GM12878 (cell line): Measurements from ENCODE around the gene METTL8. TPM values are rescaled to one million over a fixed set of nuclear protein-coding genes. Genes with fewer than 3 reads are reported as not detected.

Source experiments
- ATAC-seq: fragments of 200-7000 bp; cut with Tn5 transposase; 3 replicates; pipeline ENCODE4 v1.9.1; 2020; ENCODE audit warnings: mild to moderate bottlenecking, moderate library complexity
- BruUV-seq: library from RNA; stranded (reverse); fragments of 400-500 nt; replicated peaks from 2 replicates; lab custom pipeline; 2021; lab: Mats Ljungman, UMichigan
- CTCF ChIA-PET: fragments of 300-600 bp; sonication (Branson Sonifier 250); formaldehyde crosslinking; extraction: SDS; loops from one replicate; lab custom pipeline; 2021; ENCODE audit warnings: inconsistent platforms; lab: Yijun Ruan, JAX
- POLR2A ChIA-PET: fragments of 350-600 bp; formaldehyde crosslinking; extraction: SDS; loops from one replicate; lab custom pipeline; 2021; ENCODE audit warnings: inconsistent platforms; lab: Charles Lee
- RAD21 ChIA-PET: fragments of 300-600 bp; sonication (Branson Sonifier 250); formaldehyde crosslinking; loops from one replicate; lab custom pipeline; 2023; ENCODE audit warnings: antibody characterized with exemption; ENCODE audit not compliant: unreplicated experiment; lab: Charles Lee
- SMC1A ChIA-PET: fragments of 300-600 bp; sonication (Branson Sonifier 250); formaldehyde crosslinking; loops from one replicate; lab custom pipeline; 2023; ENCODE audit not compliant: unreplicated experiment, uncharacterized antibody; lab: Charles Lee
- DNase-seq: peaks from one replicate; pipeline ENCODE4 v3.0.0-alpha.2; 2011; ENCODE audit warnings: low read depth, low spot score
- FAIRE-seq: peaks from 3 replicates; lab custom pipeline; 2011; peaks lifted over from hg19 to GRCh38; lab: Jason Lieb, UNC
- H2AFZ ChIP-seq: 2 replicates; pipeline ENCODE4 v1.6.0; 2011; ENCODE audit warnings: low read depth, low read length, control low read depth; ENCODE audit not compliant: control insufficient read depth
- H3K27ac ChIP-seq: 2 replicates; pipeline ENCODE4 v1.5.1; 2011; ENCODE audit warnings: control low read depth; ENCODE audit not compliant: control insufficient read depth, insufficient read depth
- H3K27me3 ChIP-seq, 2 experiments: replicated peaks in 1 of 2; 2 replicates each; pipeline versions ENCODE4 v1.6.0 to v1.6.1; 2011; ENCODE audit warnings: low read length in 1 of 2; ENCODE audit not compliant: control insufficient read depth in 2 of 2, insufficient read depth in 2 of 2
- H3K36me3 ChIP-seq, 2 experiments: 2 replicates each; pipeline ENCODE4 v1.5.1; 2011; ENCODE audit warnings: low read length in 1 of 2; ENCODE audit not compliant: control insufficient read depth in 2 of 2, insufficient read depth in 2 of 2
- H3K4me1 ChIP-seq: 2 replicates; pipeline ENCODE4 v1.6.1; 2011; ENCODE audit warnings: mild to moderate bottlenecking, low read length, moderate library complexity, mixed read lengths; ENCODE audit not compliant: control insufficient read depth, insufficient read depth
- H3K4me2 ChIP-seq: 2 replicates; pipeline ENCODE4 v1.6.0; 2011; ENCODE audit warnings: control low read depth; ENCODE audit not compliant: control insufficient read depth, insufficient read depth
- H3K4me3 ChIP-seq: fragments of 200-600 bp; sonication (generic); 2 replicates; pipeline ENCODE4 v1.5.1; 2016
- H3K79me2 ChIP-seq: 2 replicates; pipeline ENCODE4 v1.6.0; 2011; ENCODE audit warnings: low read length; ENCODE audit not compliant: control insufficient read depth, insufficient read depth
- H3K9ac ChIP-seq: 2 replicates; pipeline ENCODE4 v1.8.0; 2011; ENCODE audit warnings: low read length, control low read depth, mixed read lengths; ENCODE audit not compliant: control insufficient read depth, insufficient read depth
- H3K9me3 ChIP-seq: replicated peaks from 3 replicates; pipeline ENCODE4 v1.5.1; 2011; ENCODE audit warnings: mild to moderate bottlenecking, low read length; ENCODE audit not compliant: control insufficient read depth, insufficient read depth
- H4K20me1 ChIP-seq: 2 replicates; pipeline ENCODE4 v1.6.0; 2011; ENCODE audit not compliant: control insufficient read depth, insufficient read depth
- BMI1 ChIP-seq: fragments of 450-650 bp; IDR thresholded peaks from 2 replicates; pipeline ENCODE4 v1.6.1; 2016; ENCODE audit warnings: mild to moderate bottlenecking, moderate library complexity, borderline replicate concordance
- CHD1 ChIP-seq: IDR thresholded peaks from 2 replicates; pipeline ENCODE4 v1.6.1; 2012; ENCODE audit warnings: low read depth, low read length, improper control_type of control experiment
- NFYB ChIP-seq: IDR thresholded peaks from 2 replicates; pipeline ENCODE4 v1.6.1; 2011; ENCODE audit warnings: low read depth, mild to moderate bottlenecking, low read length, improper control_type of control experiment, moderate library complexity; ENCODE audit not compliant: insufficient read depth
- RB1 ChIP-seq: fragments of 450-650 bp; formaldehyde crosslinking; IDR thresholded peaks from 2 replicates; pipeline ENCODE4 v1.6.1; 2017; ENCODE audit warnings: mild to moderate bottlenecking, borderline replicate concordance
- WGBS: methylation state at CpG from one replicate; pipeline ENCODE4 v1.1.6; 2016; ENCODE audit warnings: low lambda C conversion rate; ENCODE audit not compliant: insufficient replicate concordance, insufficient coverage; ENCODE audit errors: missing lambda C conversion rate; 5-methylcytosine and 5-hydroxymethylcytosine counted together
- in situ Hi-C: fragments of 300-500 bp; cut with MboI; formaldehyde crosslinking; loops from 9 replicates; pipeline ENCODE4 v1.14.3; 2018; ENCODE audit warnings: mixed read lengths
- intact Hi-C: fragments of 100-400 bp; cut with micrococcal nuclease; formaldehyde crosslinking; loops from one replicate; pipeline ENCODE4 v1.14.2; 2022; ENCODE audit not compliant: unreplicated experiment
- polyA plus RNA-seq, 11 experiments: library from polyadenylated mRNA; depleted of rRNA in 4 of 11; unstranded in 6 of 11; stranded (reverse) in 5 of 11; fragments of >200 nt; fragmentation: Nextera tagmentation in 4 of 11; fragmentation: Illumina TruSeq in 1 of 11; extraction: Ambion mirVana in 4 of 11; extraction: Trizol in 1 of 11; gene quantifications; 1 replicate in 1 of 11; 2 replicates in 10 of 11; pipeline versions ENCODE4 v1.2.1 to v1.2.3, GENCODE V29; 2011 to 2016; ENCODE audit warnings: inconsistent platforms in 2 of 11, missing spikeins in 2 of 11, low read depth in 1 of 11
- total RNA-seq, 4 experiments: library from RNA; depleted of rRNA in 3 of 4; stranded (reverse); fragments of >200 nt in 3 of 4; fragmentation: Illumina TruSeq in 1 of 4; extraction: Trizol in 1 of 4; gene quantifications; 2 replicates each; pipeline versions ENCODE4 v1.2.1 to v1.2.3, GENCODE V29; 2013 to 2021
- TF ChIP-seq, protein P1 (sequence below): fragments of 150-350 bp; IDR thresholded peaks from 2 replicates; pipeline ENCODE4 v1.6.1; 2014; ENCODE audit warnings: mild to moderate bottlenecking, low read depth, low read length
- TF ChIP-seq, protein P2 (sequence below): IDR thresholded peaks from 2 replicates; pipeline ENCODE4 v1.6.1; 2012; ENCODE audit warnings: low read depth, low read length, improper control_type of control experiment

METTL8 gene
- total and polyA plus RNA-seq, 10 of the 15 experiments (the other 5 are each of a cell fraction or from before 2014, with no cell fraction given): 30.8 to 96.3 (median 51.5) TPM

DNA sequence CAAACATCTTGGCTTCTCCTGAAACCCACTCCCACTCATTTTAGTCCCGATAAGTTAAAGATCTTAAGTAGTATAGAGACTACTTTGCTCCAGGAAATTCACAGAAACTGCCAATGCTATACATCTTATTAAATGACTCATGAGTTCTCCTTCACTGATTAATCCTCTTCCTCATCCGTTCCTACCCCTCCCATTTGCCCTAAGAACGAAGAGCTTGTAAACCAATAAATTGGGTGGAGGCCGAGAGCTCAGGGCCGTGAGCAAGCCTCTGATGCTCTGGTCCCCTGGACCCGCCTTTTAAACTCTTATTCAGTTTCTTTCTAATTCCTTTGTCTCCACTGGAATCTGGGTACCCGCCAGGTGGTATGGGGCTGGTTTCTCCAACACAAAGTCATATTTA is 68.6 kb downstream of the METTL8 start:
- in situ Hi-C loops (no loop called here), intact Hi-C loops (no loop called here)
- no peak for ATAC-seq
- Histone ChIP-seq H3K9ac (no peak overlapping the region), H3K27ac (no peak overlapping the region), H3K4me3 (no peak overlapping the region), H3K4me2 (no peak overlapping the region), H4K20me1 (no peaks in the 10 kb centered on the region), H3K27me3 (no peaks in the 10 kb centered on the region), H3K9me3 (peaks cover 14% of the 10 kb centered on the region), H3K4me1 (peaks cover 13% of the 10 kb centered on the region), H3K79me2 (peaks cover 4% of the 10 kb centered on the region), H2AFZ (no peak overlapping the region), H3K36me3 (peaks cover 0 to under 1% of the 10 kb centered on the region in 2 experiments; a peak in 1 of 4 replicates)
- ChIA-PET SMC1A (no interaction called here), POLR2A (no interaction called here), RAD21 (interaction anchor here (0.6 kb wide), 1 partner anchor 1351 kb away, joined by 3 read pairs; no protein-coding TSS in a partner anchor), CTCF (no interaction called here)
- WGBS: 100% methylated on average over 7 of the region's 7 CpGs
- BruUV-seq: no TSS peak
- no peak for FAIRE-seq
- TF ChIP-seq RB1 (no peak), NFYB (no peak), BMI1 (no peak), CHD1 (no peak)
- DNase-seq: no peak

DNA sequence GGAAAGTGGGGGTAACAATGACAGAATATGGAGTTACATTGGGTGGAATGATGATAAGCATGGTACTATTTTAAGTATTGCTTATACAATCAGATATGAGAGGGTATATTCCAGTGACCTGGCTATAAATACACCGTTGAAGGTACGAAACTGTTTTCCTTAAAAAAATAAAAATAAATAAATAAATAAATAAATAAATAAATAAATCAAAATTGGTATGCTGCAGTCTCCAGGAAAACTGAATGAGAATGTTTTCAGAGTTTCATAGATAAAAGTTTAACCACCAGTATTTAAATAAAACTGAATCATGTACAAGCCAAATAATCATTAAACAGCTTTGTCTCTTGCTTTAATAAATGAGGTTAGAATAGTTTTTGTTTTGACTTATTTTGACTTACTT is 71.4 kb downstream of the METTL8 start:
- POLR2A ChIA-PET: interaction anchor here (0.7 kb wide), 1 partner anchor 276 kb away, joined by 3 read pairs; no protein-coding TSS in a partner anchor
- Histone ChIP-seq H4K20me1 (no peaks in the 10 kb centered on the region), H3K4me3 (no peak overlapping the region), H3K79me2 (peaks cover 4% of the 10 kb centered on the region), H3K4me1 (peaks cover 13% of the 10 kb centered on the region), H3K27ac (no peak overlapping the region), H3K9me3 (peaks cover 11% of the 10 kb centered on the region), H3K36me3 (peaks cover 0 to 8% of the 10 kb centered on the region in 2 experiments; a peak in 2 of 4 replicates), H3K9ac (no peak overlapping the region), H2AFZ (no peak overlapping the region), H3K27me3 (no peaks in the 10 kb centered on the region), H3K4me2 (no peak overlapping the region)
- CTCF ChIA-PET: interaction anchor here (1.4 to 1.8 kb wide), 2 partner anchors 15 to 27 kb away, joined by 4 to 7 read pairs; no protein-coding TSS in a partner anchor
- intact Hi-C loops: no loop called here
- WGBS: 100% methylated on average over 2 of the region's 2 CpGs
- TF ChIP-seq, protein P1, sequence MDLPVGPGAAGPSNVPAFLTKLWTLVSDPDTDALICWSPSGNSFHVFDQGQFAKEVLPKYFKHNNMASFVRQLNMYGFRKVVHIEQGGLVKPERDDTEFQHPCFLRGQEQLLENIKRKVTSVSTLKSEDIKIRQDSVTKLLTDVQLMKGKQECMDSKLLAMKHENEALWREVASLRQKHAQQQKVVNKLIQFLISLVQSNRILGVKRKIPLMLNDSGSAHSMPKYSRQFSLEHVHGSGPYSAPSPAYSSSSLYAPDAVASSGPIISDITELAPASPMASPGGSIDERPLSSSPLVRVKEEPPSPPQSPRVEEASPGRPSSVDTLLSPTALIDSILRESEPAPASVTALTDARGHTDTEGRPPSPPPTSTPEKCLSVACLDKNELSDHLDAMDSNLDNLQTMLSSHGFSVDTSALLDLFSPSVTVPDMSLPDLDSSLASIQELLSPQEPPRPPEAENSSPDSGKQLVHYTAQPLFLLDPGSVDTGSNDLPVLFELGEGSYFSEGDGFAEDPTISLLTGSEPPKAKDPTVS: no peak
- TF ChIP-seq, protein P2, sequence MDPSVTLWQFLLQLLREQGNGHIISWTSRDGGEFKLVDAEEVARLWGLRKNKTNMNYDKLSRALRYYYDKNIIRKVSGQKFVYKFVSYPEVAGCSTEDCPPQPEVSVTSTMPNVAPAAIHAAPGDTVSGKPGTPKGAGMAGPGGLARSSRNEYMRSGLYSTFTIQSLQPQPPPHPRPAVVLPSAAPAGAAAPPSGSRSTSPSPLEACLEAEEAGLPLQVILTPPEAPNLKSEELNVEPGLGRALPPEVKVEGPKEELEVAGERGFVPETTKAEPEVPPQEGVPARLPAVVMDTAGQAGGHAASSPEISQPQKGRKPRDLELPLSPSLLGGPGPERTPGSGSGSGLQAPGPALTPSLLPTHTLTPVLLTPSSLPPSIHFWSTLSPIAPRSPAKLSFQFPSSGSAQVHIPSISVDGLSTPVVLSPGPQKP: no peak
- RAD21 ChIA-PET: interaction anchor here (1.1 kb wide), 1 partner anchor 53 kb away, joined by 6 read pairs; no protein-coding TSS in a partner anchor
- DNase-seq (no peak), FAIRE-seq (no peak), ATAC-seq (no peak)
- in situ Hi-C loops: no loop called here
- SMC1A ChIA-PET: interaction anchor here (0.7 to 1.7 kb wide), 6 partner anchors 17 to 109 kb away, joined by 4 to 8 read pairs (median 6); no protein-coding TSS in a partner anchor
- no TSS peak for BruUV-seq
